Measurements from ENCODE around the gene HNRNPAB. TPM values are rescaled to one million over a fixed set of nuclear protein-coding genes. Genes with fewer than 3 reads are reported as not detected.
"Not testable (repeated sequence)": the region's sequence is repeated elsewhere in the genome, so short reads cannot be mapped to it uniquely, and the experiment has no call there.

The HNRNPAB gene
- total RNA-seq, 1 donor = 63.5 TPM

DNA sequence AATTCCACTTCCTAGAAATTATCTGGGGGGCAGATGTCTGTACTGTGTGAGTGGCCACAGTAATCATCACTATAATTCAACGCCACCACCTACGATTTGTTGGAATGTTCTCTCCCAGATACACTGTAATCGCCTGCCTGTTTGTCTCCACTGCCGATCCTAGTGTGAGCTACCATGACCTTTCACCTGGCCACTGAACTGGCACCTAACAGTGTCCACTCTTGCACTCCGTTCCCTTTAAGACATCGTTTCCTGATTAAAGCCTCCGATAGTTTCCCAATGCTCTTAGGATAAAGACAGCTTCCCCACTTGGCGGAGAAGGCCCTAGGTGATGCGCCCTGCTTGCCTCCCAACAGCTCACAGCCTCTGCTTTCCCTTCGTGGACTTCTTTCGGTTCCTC lies 24.3 kb downstream of the HNRNPAB start:
- DNase-seq (ENCODE audit: low read depth) = no peak

DNA sequence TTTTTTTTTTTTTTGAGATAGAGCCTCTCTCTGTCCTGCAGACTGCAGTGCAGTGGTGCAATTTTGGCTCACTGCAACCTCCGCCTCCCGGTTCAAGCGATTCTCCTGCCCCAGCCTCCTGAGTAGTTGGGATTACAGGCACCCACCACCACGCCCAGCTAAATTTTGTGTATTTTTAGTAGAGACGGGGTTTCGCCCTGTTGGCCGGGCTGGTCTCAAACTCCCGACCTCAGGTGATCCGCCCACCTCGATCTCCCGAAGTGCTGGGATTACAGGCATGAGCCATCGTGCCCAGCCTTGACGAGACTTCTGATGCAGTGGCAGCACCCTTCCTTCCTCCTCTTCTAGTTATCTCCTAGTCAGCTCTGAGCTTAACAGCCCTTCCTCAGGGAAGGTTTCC lies 24.8 kb downstream of the HNRNPAB start:
- not testable (repeated sequence) for DNase-seq (ENCODE audit: low read depth); H3K4me3 ChIP-seq (ENCODE audit: low read depth, low read length)

More for the DNA sequence above, 24.3 kb downstream of the HNRNPAB start:
- TF ChIP-seq, protein P1, sequence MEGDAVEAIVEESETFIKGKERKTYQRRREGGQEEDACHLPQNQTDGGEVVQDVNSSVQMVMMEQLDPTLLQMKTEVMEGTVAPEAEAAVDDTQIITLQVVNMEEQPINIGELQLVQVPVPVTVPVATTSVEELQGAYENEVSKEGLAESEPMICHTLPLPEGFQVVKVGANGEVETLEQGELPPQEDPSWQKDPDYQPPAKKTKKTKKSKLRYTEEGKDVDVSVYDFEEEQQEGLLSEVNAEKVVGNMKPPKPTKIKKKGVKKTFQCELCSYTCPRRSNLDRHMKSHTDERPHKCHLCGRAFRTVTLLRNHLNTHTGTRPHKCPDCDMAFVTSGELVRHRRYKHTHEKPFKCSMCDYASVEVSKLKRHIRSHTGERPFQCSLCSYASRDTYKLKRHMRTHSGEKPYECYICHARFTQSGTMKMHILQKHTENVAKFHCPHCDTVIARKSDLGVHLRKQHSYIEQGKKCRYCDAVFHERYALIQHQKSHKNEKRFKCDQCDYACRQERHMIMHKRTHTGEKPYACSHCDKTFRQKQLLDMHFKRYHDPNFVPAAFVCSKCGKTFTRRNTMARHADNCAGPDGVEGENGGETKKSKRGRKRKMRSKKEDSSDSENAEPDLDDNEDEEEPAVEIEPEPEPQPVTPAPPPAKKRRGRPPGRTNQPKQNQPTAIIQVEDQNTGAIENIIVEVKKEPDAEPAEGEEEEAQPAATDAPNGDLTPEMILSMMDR (IDR thresholded peaks at IDR 0.05; ENCODE audit: insufficient read depth, low read depth, low read length) = no peak
- H3K4me3 ChIP-seq (ENCODE audit: low read depth, low read length) = no peak overlapping the region

DNA sequence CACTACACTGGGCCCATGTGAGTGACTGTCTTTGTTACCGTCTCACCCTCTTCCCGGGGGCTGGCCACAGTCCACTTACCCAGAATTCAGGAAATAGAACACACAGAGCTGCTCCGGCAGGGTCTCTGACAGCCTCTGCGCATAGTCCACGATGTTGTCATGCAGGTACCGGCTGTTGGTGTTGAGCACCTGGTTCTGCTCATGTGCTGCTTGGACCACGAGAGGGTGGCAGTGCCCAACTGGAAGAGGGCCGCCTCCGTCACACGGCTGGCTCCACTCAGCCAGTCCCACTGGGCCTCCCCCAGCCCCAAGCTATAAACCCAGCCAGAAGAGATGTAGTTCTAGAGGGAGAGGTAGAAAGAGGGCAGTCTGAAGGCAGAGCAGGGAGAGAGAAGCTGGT lies 25.5 kb downstream of the HNRNPAB start:
- TF ChIP-seq, protein P1 (IDR thresholded peaks at IDR 0.05; ENCODE audit: insufficient read depth, low read depth, low read length) = no peak
- H3K4me3 ChIP-seq (ENCODE audit: low read depth, low read length) = no peak overlapping the region
- no peak for DNase-seq (ENCODE audit: low read depth)

DNA sequence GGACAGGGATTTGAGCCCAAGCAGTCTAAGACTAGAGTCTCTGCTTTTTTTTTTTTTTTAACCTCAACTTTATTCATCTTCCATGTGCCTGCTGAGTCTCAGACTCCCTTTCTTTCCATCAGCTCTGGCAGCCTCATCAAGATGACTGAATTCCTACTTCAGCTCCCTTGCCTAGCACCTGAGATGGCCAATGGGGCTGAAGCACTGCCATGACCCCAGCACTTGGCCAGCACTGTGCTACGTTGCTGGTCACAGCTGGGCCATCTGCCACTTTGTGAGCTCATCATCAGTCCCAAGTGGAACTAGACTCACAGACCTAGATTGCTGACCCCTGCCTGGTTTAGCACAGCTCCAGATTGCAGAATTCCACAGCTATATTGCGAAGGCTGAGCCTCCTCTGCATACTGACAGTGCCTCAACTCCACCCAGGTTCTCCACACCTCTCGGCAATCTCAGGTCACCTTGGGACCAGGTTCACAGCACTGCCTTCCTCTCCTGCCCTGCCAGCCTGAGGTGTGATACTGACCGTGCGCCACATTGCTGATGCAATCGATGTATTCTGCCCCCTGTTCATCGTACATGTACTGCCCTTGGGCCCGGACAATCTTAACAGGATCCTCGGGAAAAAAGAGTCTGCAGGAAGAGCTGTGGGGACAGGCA lies 26.7 kb downstream of the HNRNPAB start:
- peak; percentile 55 for DNase-seq (ENCODE audit: low read depth)
- TF ChIP-seq, protein P1 (IDR thresholded peaks at IDR 0.05; ENCODE audit: insufficient read depth, low read depth, low read length) = no peak
- peak overlapping the region; percentile 91 for H3K4me3 ChIP-seq (ENCODE audit: low read depth, low read length)

DNA sequence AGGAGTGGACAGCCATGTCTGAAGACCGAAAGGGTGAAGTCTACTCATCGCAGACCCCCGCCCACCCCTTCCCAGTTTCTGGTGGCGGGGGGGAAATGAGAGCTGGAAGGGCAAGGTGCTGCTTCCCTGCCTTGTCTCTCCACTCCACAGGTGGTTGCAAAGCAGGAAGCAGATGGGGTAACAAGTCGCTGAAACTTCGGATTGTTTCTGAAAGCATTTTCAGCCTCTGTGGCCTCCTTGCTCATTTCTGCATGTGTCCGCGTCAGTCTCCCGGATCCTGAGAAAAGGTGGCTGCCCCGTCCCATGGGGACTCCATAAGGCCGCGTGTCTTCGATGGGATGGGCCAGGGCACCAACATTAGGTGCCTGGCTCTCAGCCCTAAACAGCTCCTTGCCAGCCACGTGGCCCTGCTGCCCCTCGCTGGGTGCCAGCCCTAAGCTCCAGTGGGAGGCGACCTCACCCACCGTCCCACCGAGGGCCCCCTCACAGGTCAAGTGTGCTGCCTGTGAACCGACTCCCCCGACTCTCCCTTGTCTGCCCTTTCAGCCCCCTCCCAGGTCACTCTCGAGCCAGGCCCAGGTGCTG lies 27.3 kb downstream of the HNRNPAB start:
- H3K4me3 ChIP-seq (ENCODE audit: low read depth, low read length) = peak overlapping the region; percentile 91
- no peak for DNase-seq (ENCODE audit: low read depth)
- TF ChIP-seq, protein P1 (IDR thresholded peaks at IDR 0.05; ENCODE audit: insufficient read depth, low read depth, low read length) = no peak

DNA sequence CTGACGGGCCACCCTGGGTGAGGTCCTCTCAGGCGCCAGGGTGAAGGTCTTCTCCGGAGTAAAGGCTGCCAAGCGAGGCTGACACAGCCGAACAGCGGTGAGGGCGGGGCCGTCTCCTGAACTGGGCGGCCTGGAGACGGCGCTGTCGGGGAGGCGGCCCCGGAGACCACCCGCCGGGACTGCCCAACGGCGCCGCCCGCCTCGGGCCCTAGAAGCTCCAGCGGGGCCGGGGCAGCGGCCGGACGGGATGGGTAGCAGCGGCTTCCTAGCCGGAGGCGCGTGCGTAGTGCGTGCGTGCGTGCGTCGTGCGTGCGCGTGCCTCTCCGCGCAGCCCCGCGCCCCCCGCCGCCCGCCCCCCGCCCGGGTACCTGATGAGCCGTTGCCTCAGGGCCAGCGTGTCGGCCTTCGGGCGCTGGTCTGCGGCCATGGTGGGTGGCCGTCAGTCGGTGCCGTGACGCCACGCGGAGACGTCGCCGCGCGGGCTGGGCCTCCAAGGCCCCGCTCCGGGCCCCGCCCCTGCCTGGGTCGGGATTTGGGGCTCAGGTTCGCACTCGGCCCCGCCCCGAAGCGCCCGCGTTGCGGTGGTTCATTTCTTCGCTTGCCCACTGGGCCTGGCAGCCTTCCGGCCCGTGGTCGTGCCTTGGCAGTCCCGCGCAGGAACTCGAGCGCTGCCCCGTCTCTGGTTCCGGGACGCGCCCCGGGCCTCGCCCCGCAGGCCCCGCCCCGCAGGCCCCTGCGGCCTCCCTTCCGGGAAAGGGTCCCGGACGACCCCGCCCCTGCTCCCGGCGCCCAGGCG lies 28.0 kb downstream of the HNRNPAB start, which contains the start of gene PHYKPL:
PHYKPL (minus strand) TSS at position 679 of the 796 bp plus-strand sequence; CDS start at position 427, 252 bp downstream.
- TF ChIP-seq, protein P1 (IDR thresholded peaks at IDR 0.05; ENCODE audit: insufficient read depth, low read depth, low read length) = no peak
- peak within 1 kb of the TSS; percentile 91 for H3K4me3 ChIP-seq (ENCODE audit: low read depth, low read length)
- peak; percentile 67 for DNase-seq (ENCODE audit: low read depth)

DNA sequence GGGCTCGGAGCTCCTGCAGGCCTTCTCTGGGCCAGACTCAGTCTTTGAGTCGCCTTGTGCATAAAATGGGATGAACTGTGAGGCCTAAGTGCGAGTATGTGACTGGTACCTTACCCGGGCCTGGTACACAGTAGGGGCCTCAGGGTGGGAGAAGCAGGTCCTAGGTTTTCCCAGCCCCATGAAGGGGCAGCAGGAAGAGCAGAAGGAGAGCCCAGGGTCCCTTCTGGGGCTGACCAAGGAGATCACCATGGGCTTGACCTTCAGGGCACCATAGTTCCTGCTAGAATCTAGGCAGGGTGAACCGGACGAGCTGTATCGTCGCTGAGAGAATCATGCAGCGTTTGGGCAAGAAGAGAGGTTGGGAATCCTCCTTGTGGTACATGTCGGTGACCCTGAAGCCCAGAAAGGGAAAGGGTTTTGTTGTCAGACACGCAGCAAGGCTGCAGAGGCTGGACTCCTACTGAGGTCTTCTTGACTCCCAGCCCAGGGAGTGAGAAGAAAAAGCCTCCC lies 28.6 kb downstream of the HNRNPAB start:
- TF ChIP-seq, protein P1 (IDR thresholded peaks at IDR 0.05; ENCODE audit: insufficient read depth, low read depth, low read length) = no peak
- DNase-seq (ENCODE audit: low read depth) = no peak
- peak overlapping the region; percentile 91 for H3K4me3 ChIP-seq (ENCODE audit: low read depth, low read length)
